Measurements from ENCODE around the gene TEX55.

Gene TEX55

DNA sequence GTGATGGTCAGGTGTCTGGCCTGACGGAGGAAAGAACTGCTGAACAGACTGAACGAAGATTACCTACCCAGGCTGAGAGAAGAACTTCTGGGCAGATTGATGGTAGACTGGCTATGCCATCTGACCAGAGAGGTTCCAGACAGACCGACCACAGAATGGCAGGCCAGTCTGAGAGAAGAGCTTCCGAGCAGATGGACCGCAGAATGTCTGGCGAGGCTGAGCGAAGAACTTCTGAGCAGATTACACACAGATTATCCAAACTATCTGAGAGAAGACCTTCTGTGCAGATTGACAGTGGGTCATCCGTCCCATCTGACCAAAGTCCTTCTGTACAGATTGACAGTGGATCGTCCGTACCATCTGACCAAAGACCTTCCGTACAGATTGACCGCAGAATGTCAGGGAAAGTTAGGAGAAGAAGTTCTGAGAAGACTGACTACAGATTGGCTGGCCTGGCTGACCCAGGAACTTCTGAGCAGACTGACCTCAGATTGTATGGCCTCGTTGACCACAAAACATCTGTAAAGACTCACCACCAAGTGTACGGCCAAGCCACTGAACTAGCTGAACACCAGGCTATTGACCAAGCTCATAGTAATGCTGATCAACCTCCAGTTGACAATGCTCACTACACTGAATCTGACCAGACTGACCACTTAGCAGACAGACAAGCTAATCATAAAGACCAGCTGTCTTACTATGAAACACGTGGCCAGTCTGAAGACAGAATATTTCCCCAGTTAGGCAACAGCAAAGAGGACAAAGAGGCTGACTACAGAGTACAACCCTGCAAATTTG is 812 bp downstream of the TEX55 start:
- Histone ChIP-seq H3K36me3 (ENCODE audit: control insufficient read depth in 2 of 2, insufficient read depth in 1 of 2, low read length in 2 of 2) (no peaks in the 10 kb centered on the region), H3K27ac (ENCODE audit: extremely low read depth, low read depth, low read length) (no peak overlapping the region), H3K9me3 (ENCODE audit: control insufficient read depth, insufficient read depth, low read depth, low read length) (no peaks in the 10 kb centered on the region), H3K4me1 (ENCODE audit: control insufficient read depth, insufficient read depth, low read length) (no peaks in the 10 kb centered on the region), H3K4me3 (ENCODE audit: low read depth, low read length) (no peak overlapping the region)
- TF ChIP-seq ZNF768 (tag by site-specific recombination; IDR thresholded peaks at IDR 0.05) (no peak), ZNF549 (tag by site-specific recombination; IDR thresholded peaks at IDR 0.05) (no peak), ZBTB20 (tag by site-specific recombination; IDR thresholded peaks at IDR 0.05) (no peak), SALL2 (tag by site-specific recombination; IDR thresholded peaks at IDR 0.05; ENCODE audit: borderline replicate concordance) (no peak), ZNF585B (tag by site-specific recombination; IDR thresholded peaks at IDR 0.05) (no peak), ZNF837 (tag by site-specific recombination; IDR thresholded peaks at IDR 0.05) (no peak), ZNF670 (tag by site-specific recombination; IDR thresholded peaks at IDR 0.05; ENCODE audit: low read depth) (no peak)
- TF ChIP-seq, protein P1, sequence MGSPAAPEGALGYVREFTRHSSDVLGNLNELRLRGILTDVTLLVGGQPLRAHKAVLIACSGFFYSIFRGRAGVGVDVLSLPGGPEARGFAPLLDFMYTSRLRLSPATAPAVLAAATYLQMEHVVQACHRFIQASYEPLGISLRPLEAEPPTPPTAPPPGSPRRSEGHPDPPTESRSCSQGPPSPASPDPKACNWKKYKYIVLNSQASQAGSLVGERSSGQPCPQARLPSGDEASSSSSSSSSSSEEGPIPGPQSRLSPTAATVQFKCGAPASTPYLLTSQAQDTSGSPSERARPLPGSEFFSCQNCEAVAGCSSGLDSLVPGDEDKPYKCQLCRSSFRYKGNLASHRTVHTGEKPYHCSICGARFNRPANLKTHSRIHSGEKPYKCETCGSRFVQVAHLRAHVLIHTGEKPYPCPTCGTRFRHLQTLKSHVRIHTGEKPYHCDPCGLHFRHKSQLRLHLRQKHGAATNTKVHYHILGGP (tag by site-specific recombination; IDR thresholded peaks at IDR 0.05), result no peak
- TF ChIP-seq, protein P2, sequence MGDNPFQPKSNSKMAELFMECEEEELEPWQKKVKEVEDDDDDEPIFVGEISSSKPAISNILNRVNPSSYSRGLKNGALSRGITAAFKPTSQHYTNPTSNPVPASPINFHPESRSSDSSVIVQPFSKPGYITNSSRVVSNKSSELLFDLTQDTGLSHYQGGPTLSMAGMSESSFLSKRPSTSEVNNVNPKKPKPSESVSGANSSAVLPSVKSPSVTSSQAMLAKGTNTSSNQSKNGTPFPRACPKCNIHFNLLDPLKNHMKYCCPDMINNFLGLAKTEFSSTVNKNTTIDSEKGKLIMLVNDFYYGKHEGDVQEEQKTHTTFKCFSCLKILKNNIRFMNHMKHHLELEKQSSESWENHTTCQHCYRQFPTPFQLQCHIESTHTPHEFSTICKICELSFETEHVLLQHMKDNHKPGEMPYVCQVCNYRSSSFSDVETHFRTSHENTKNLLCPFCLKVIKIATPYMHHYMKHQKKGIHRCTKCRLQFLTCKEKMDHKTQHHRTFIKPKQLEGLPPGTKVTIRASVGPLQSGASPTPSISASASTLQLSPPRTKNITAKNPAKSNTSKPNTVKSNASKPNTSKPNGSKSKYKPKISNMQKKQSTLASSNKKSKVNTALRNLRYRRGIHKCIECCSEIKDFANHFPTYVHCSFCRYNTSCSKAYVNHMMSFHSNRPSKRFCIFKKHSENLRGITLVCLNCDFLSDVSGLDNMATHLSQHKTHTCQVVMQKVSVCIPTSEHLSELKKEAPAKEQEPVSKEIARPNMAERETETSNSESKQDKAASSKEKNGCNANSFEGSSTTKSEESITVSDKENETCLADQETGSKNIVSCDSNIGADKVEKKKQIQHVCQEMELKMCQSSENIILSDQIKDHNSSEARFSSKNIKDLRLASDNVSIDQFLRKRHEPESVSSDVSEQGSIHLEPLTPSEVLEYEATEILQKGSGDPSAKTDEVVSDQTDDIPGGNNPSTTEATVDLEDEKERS (tag by site-specific recombination; IDR thresholded peaks at IDR 0.05), result no peak
- TF ChIP-seq, protein P3, sequence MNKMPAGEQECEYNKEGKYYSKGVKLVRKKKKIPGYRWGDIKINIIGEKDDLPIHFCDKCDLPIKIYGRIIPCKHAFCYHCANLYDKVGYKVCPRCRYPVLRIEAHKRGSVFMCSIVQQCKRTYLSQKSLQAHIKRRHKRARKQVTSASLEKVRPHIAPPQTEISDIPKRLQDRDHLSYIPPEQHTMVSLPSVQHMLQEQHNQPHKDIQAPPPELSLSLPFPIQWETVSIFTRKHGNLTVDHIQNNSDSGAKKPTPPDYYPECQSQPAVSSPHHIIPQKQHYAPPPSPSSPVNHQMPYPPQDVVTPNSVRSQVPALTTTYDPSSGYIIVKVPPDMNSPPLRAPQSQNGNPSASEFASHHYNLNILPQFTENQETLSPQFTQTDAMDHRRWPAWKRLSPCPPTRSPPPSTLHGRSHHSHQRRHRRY (tag by site-specific recombination; IDR thresholded peaks at IDR 0.05), result no peak
- POLR2A ChIA-PET, result no interaction called here
- CTCF ChIA-PET, result interaction anchor here (0.6 to 2.1 kb wide), 4 partner anchors 9 to 311 kb away, joined by 3 to 11 read pairs (median 4); partner anchors contain the start of gene B4GALT4

DNA sequence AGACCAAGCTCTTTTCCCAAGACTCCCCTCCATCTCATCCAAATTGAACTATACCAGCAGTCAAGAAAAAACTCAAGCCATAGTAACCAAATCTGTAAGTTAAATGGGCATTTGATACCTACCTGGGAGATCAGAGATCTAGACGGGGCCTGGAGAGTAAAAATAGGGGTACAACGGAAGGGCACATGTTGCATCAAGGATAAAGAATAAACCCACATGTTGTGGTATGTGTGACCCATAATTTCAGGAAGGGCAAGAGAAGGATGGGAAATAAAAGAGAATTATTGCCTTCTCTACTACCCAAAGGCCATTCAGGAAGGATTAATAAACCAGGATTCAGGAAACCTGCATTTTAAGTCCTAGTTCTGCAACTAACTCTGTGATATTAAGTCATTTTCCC is 1.5 kb downstream of the TEX55 start:
- H3K27ac ChIP-seq (ENCODE audit: extremely low read depth, low read depth, low read length), result no peak overlapping the region
- TF ChIP-seq ZNF596 (tag by site-specific recombination; IDR thresholded peaks at IDR 0.05) (no peak), ZNF214 (tag by site-specific recombination; IDR thresholded peaks at IDR 0.05; ENCODE audit: borderline replicate concordance) (no peak), SALL2 (tag by site-specific recombination; IDR thresholded peaks at IDR 0.05; ENCODE audit: borderline replicate concordance) (no peak)
- no peaks in the 10 kb centered on the region for H3K9me3 ChIP-seq (ENCODE audit: control insufficient read depth, insufficient read depth, low read depth, low read length)
- no peaks in the 10 kb centered on the region for H3K36me3 ChIP-seq (ENCODE audit: control insufficient read depth in 2 of 2, insufficient read depth in 1 of 2, low read length in 2 of 2)
- H3K4me3 ChIP-seq (ENCODE audit: low read depth, low read length), result no peak overlapping the region
- H3K4me1 ChIP-seq (ENCODE audit: control insufficient read depth, insufficient read depth, low read length), result no peaks in the 10 kb centered on the region
- ChIA-PET POLR2A (no interaction called here), CTCF (interaction anchor here (0.7 kb wide), 1 partner anchor 311 kb away, joined by 3 read pairs; no protein-coding TSS in a partner anchor)

DNA sequence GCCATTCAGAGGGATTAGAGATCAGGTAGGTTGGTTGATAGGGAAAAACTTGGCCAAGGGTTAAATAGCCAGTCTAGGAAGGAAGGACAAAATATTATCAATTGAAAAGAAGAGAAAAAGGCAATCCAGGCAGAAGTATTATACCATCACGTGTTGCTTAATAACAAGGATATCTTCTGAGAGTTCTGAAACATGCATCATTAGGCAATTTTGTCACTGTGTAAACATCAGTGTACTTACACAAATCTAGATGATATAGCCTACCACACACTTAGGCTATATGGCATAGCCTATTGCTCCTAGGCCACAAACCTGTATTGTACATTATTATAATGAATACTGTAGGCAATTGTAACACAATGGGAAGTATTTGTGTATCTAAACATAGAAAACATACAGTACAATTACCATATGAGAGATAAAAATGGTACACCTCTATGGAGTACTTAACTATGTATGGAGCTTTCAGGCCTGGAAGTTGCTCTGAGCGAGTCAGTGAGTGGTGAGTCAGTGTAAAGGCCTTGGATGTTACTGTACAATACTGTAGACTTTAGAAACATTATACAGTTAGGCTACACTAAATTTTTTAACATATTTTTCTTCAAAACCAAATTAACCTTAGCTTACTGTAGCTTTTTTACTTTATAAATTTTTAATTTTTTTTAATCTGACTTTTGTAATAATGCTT is 2.7 kb downstream of the TEX55 start:
- Histone ChIP-seq H3K36me3 (ENCODE audit: control insufficient read depth in 2 of 2, insufficient read depth in 1 of 2, low read length in 2 of 2) (no peaks in the 10 kb centered on the region), H3K4me3 (ENCODE audit: low read depth, low read length) (no peak overlapping the region), H3K4me1 (ENCODE audit: control insufficient read depth, insufficient read depth, low read length) (no peaks in the 10 kb centered on the region), H3K27ac (ENCODE audit: extremely low read depth, low read depth, low read length) (no peak overlapping the region), H3K9me3 (ENCODE audit: control insufficient read depth, insufficient read depth, low read depth, low read length) (no peaks in the 10 kb centered on the region)
- ChIA-PET CTCF (interaction anchor here (0.6 kb wide), 1 partner anchor 264 kb away, joined by 3 read pairs; no protein-coding TSS in a partner anchor), POLR2A (no interaction called here)
- no peak for TF ChIP-seq ZNF175 (tag by site-specific recombination; IDR thresholded peaks at IDR 0.05)
- TF ChIP-seq ZNF10 (tag by site-specific recombination; IDR thresholded peaks at IDR 0.05), result no peak
- TF ChIP-seq ZNF529 (tag by site-specific recombination; IDR thresholded peaks at IDR 0.05; ENCODE audit: insufficient replicate concordance), result no peak
- TF ChIP-seq ZNF2 (tag by site-specific recombination; IDR thresholded peaks at IDR 0.05), result no peak
- TF ChIP-seq ZNF610 (tag by site-specific recombination; IDR thresholded peaks at IDR 0.05; ENCODE audit: borderline replicate concordance), result no peak
- TF ChIP-seq ZNF701 (tag by site-specific recombination; IDR thresholded peaks at IDR 0.05), result no peak
- TF ChIP-seq, protein P4, sequence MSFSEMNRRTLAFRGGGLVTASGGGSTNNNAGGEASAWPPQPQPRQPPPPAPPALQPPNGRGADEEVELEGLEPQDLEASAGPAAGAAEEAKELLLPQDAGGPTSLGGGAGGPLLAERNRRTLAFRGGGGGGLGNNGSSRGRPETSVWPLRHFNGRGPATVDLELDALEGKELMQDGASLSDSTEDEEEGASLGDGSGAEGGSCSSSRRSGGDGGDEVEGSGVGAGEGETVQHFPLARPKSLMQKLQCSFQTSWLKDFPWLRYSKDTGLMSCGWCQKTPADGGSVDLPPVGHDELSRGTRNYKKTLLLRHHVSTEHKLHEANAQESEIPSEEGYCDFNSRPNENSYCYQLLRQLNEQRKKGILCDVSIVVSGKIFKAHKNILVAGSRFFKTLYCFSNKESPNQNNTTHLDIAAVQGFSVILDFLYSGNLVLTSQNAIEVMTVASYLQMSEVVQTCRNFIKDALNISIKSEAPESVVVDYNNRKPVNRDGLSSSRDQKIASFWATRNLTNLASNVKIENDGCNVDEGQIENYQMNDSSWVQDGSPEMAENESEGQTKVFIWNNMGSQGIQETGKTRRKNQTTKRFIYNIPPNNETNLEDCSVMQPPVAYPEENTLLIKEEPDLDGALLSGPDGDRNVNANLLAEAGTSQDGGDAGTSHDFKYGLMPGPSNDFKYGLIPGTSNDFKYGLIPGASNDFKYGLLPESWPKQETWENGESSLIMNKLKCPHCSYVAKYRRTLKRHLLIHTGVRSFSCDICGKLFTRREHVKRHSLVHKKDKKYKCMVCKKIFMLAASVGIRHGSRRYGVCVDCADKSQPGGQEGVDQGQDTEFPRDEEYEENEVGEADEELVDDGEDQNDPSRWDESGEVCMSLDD (tag by site-specific recombination; IDR thresholded peaks at IDR 0.05), result no peak
- no peak for TF ChIP-seq MEIS1 (CRISPR knock-in tag; IDR thresholded peaks at IDR 0.05; ENCODE audit: borderline replicate concordance)
- no peak for TF ChIP-seq ZNF521 (tag by site-specific recombination; IDR thresholded peaks at IDR 0.05)
- TF ChIP-seq ZNF549 (tag by site-specific recombination; IDR thresholded peaks at IDR 0.05), result no peak
